HCT116 (cell line): ENCODE measurements around the gene AADAT. TPM values are rescaled to one million over a fixed set of nuclear protein-coding genes. Genes with fewer than 3 reads are reported as not detected.

Experiments
- ATAC-seq: fragments of 200-7000 bp; cut with Tn5 transposase; 2 replicates; pipeline ENCODE4 v1.9.1; 2020; ENCODE audit warnings: mild to moderate bottlenecking, moderate library complexity
- BruUV-seq: library from RNA; stranded (reverse); fragments of 400-500 nt; replicated peaks from 2 replicates; lab custom pipeline; 2021; lab: Mats Ljungman, UMichigan
- CTCF ChIA-PET: fragments of 300-600 bp; sonication (Branson Sonifier 250); formaldehyde crosslinking; loops from one replicate; lab custom pipeline; 2021; ENCODE audit warnings: antibody characterized with exemption; lab: Charles Lee
- POLR2A ChIA-PET: fragments of 300-600, 350-600 bp; sonication (Branson Sonifier 250); formaldehyde crosslinking; loops from one replicate; lab custom pipeline; 2021; ENCODE audit warnings: antibody characterized with exemption; lab: Charles Lee
- RAD21 ChIA-PET, 2 experiments: fragments of 300-600 bp; sonication (Branson Sonifier 250); formaldehyde crosslinking; loops; one replicate each; lab custom pipeline; 2023; ENCODE audit warnings: low total read pairs in 2 of 2; ENCODE audit not compliant: uncharacterized antibody in 2 of 2, unreplicated experiment in 2 of 2, low non-redundant PET in 1 of 2; lab: Charles Lee
- DNase-seq: peaks from one replicate; pipeline ENCODE4 v3.0.0-alpha.2; 2010; ENCODE audit warnings: low read depth, low spot score
- H2AFZ ChIP-seq: fragments of 200-600 bp; shearing (Covaris generic), sonication (generic); 2 replicates; pipeline ENCODE4 v1.6.1; 2017; ENCODE audit warnings: low read depth, mixed run types, mixed read lengths, antibody characterized with exemption, low read length; ENCODE audit not compliant: poor library complexity, severe bottlenecking
- H3K27ac ChIP-seq: 2 replicates; pipeline ENCODE4 v1.5.1; 2012; ENCODE audit warnings: low read depth, low read length
- H3K27me3 ChIP-seq: fragments of 200-600 bp; sonication (generic); 2 replicates; pipeline ENCODE4 v1.6.1; 2016; ENCODE audit warnings: mixed run types, low read length, mixed read lengths; ENCODE audit not compliant: insufficient read depth
- H3K36me3 ChIP-seq, 2 experiments: fragments of 200-500 bp in 1 of 2; fragments of 200-600 bp in 1 of 2; sonication (Bioruptor generic) in 1 of 2; sonication (generic) in 1 of 2; 2 replicates each; pipeline versions ENCODE4 v1.5.1 to v1.6.1; 2014 to 2016; ENCODE audit warnings: low read length in 2 of 2, inconsistent platforms in 1 of 2, mixed read lengths in 1 of 2, mixed run types in 1 of 2; ENCODE audit not compliant: insufficient read depth in 2 of 2, control insufficient read depth in 1 of 2
- H3K4me1 ChIP-seq, 2 experiments: fragments of 200-600 bp in 1 of 2; sonication (generic) in 1 of 2; 2 replicates each; pipeline versions ENCODE4 v1.5.1 to v1.6.1; 2012 to 2017; ENCODE audit warnings: low read length in 2 of 2, inconsistent platforms in 1 of 2, mild to moderate bottlenecking in 1 of 2, mixed read lengths in 1 of 2, mixed run types in 1 of 2, moderate library complexity in 1 of 2; ENCODE audit not compliant: insufficient read depth in 2 of 2, control insufficient read depth in 1 of 2
- H3K4me2 ChIP-seq: fragments of 200-600 bp; sonication (generic); 2 replicates; pipeline ENCODE4 v1.6.1; 2017; ENCODE audit warnings: mixed run types, low read length, mixed read lengths
- H3K4me3 ChIP-seq, 2 experiments: fragments of 200-600 bp in 1 of 2; sonication (generic) in 1 of 2; replicated peaks in 1 of 2; 2 replicates each; pipeline ENCODE4 v1.5.1; 2011 to 2016; ENCODE audit warnings: low read length in 2 of 2, control low read depth in 1 of 2, low read depth in 1 of 2, mild to moderate bottlenecking in 1 of 2, mixed read lengths in 1 of 2, mixed run types in 1 of 2
- H3K79me2 ChIP-seq: fragments of 200-600 bp; sonication (generic); 2 replicates; pipeline ENCODE4 v1.6.1; 2017; ENCODE audit warnings: mild to moderate bottlenecking, mixed run types, low read length, moderate library complexity, mixed read lengths; ENCODE audit not compliant: insufficient read depth
- H3K9ac ChIP-seq: fragments of 200-600 bp; sonication (generic); 2 replicates; pipeline ENCODE4 v1.6.1; 2016; ENCODE audit warnings: low read length, mixed read lengths
- H3K9me2 ChIP-seq: fragments of 200-600 bp; sonication (generic), shearing (Covaris generic); 2 replicates; pipeline ENCODE4 v1.6.1; 2017; ENCODE audit warnings: mixed run types, mild to moderate bottlenecking, moderate library complexity; ENCODE audit not compliant: insufficient read depth
- H3K9me3 ChIP-seq, 2 experiments: fragments of 200-500 bp in 1 of 2; fragments of 200-600 bp in 1 of 2; sonication (Bioruptor generic) in 1 of 2; sonication (generic) in 1 of 2; 2 replicates each; pipeline ENCODE4 v1.6.1; 2014 to 2017; ENCODE audit warnings: low read length in 2 of 2, mixed read lengths in 2 of 2, inconsistent platforms in 1 of 2, low read depth in 1 of 2, mild to moderate bottlenecking in 1 of 2, mixed run types in 1 of 2, moderate library complexity in 1 of 2; ENCODE audit not compliant: control insufficient read depth in 1 of 2, insufficient read depth in 1 of 2
- H4K20me1 ChIP-seq: fragments of 200-600 bp; sonication (generic), shearing (Covaris generic); 2 replicates; pipeline ENCODE4 v1.6.1; 2017; ENCODE audit warnings: mixed run types, mild to moderate bottlenecking, moderate library complexity; ENCODE audit not compliant: insufficient read depth
- CTCF ChIP-seq, 3 experiments: fragments of 200-600 bp in 1 of 3; sonication (generic) in 1 of 3; IDR thresholded peaks in 2 of 3; conservative IDR thresholded peaks in 1 of 3; 2 replicates each; pipeline ENCODE4 v1.5.1; 2012 to 2017; ENCODE audit warnings: low read depth in 2 of 3, low read length in 2 of 3, antibody characterized with exemption in 1 of 3, borderline replicate concordance in 1 of 3, control low read depth in 1 of 3, mild to moderate bottlenecking in 1 of 3, mixed read lengths in 1 of 3, mixed run types in 1 of 3, moderate library complexity in 1 of 3; ENCODE audit not compliant: insufficient read depth in 1 of 3
- EZH2 ChIP-seq: fragments of 200-600 bp; sonication (generic); IDR thresholded peaks from 2 replicates; pipeline ENCODE4 v1.6.1; 2017; ENCODE audit warnings: antibody characterized with exemption, mixed run types
- JUND ChIP-seq: IDR thresholded peaks from 2 replicates; pipeline ENCODE4 v1.6.1; 2012
- SP1 ChIP-seq: IDR thresholded peaks from 2 replicates; pipeline ENCODE4 v1.6.1; 2012; ENCODE audit warnings: low read depth
- ZNF274 ChIP-seq: fragments of 200-500 bp; sonication (Bioruptor generic); IDR thresholded peaks from 2 replicates; pipeline ENCODE4 v1.6.1; 2014; ENCODE audit warnings: mild to moderate bottlenecking, low read depth, low read length, inconsistent platforms
- intact Hi-C: fragments of 100-400 bp; cut with micrococcal nuclease; formaldehyde crosslinking; loops from 2 replicates; pipeline ENCODE4 v1.10.0; 2022
- total RNA-seq: library from RNA; stranded (reverse); gene quantifications from one replicate; pipeline ENCODE4 v1.2.1, GENCODE V29; 2021; ENCODE audit not compliant: unreplicated experiment

Gene AADAT
- total RNA-seq, 1 experiment from 2014 or later = 15.4 TPM

- no peak for DNase-seq
- RAD21 ChIA-PET = interaction anchor here in 1 of 2 experiments (0.6 kb wide), 1 partner anchor 401 kb away, joined by 3 read pairs; no protein-coding TSS in a partner anchor
- CTCF ChIA-PET = interaction anchor here (1.4 kb wide), 1 partner anchor 476 kb away, joined by 4 read pairs; no protein-coding TSS in a partner anchor
- intact Hi-C loops = loop anchor here (5.0 kb wide), 1 partner anchor 277 kb away; no protein-coding TSS in a partner anchor
- peak; percentile 52 for ATAC-seq
- Histone ChIP-seq H3K27ac (peak overlapping the region; percentile 54), H3K4me2 (peak overlapping the region; percentile 99), H2AFZ (peak overlapping the region; percentile 44), H4K20me1 (no peaks in the 10 kb centered on the region), H3K79me2 (peaks cover 10% of the 10 kb centered on the region), H3K9me3 (no peaks in the 10 kb centered on the region), H3K9ac (peak overlapping the region; percentile 82), H3K4me3 (peak overlapping the region; percentile 73 to 94), H3K9me2 (no peaks in the 10 kb centered on the region), H3K36me3 (peaks cover 16 to 20% of the 10 kb centered on the region in 2 experiments; a peak in 3 of 4 replicates), H3K4me1 (peaks cover 9 to 20% of the 10 kb centered on the region in 2 experiments), H3K27me3 (no peaks in the 10 kb centered on the region)
- TF ChIP-seq JUND = no peak
- 0 out of 6 replicates have a peak, but pooled peaks of 1 of the 3 experiments have one; percentile 13 for TF ChIP-seq CTCF (IDR thresholded peaks at IDR 0.05 in 2 of 3, conservative IDR thresholded peaks at IDR 0.05 in 1 of 3; ENCODE audit: borderline replicate concordance in 1 of 3, insufficient read depth in 1 of 3, low read depth in 2 of 3, low read length in 2 of 3)
- TF ChIP-seq ZNF274 = no peak
- TF ChIP-seq SP1 = no peak
- BruUV-seq = no TSS peak
- POLR2A ChIA-PET = no interaction called here
These were observed 485 bp downstream of the AADAT start for GRCh38 chr4:170089274-170089667.

GRCh38 chr4:170088716-170089115 lies 1.0 kb downstream of the AADAT start:
- H3K9me2 ChIP-seq = no peaks in the 10 kb centered on the region
- peaks cover 9 to 20% of the 10 kb centered on the region in 2 experiments for H3K4me1 ChIP-seq
- peak overlapping the region; percentile 99 for H3K4me2 ChIP-seq
- ATAC-seq = no peak
- POLR2A ChIA-PET = no interaction called here
- TSS peak; percentile 45 for BruUV-seq
- H2AFZ ChIP-seq = no peak overlapping the region
- no peak for TF ChIP-seq EZH2
- H3K9ac ChIP-seq = peak overlapping the region; percentile 82
- H3K4me3 ChIP-seq = peak overlapping the region; percentile 73 to 94
- H3K36me3 ChIP-seq = peaks cover 16 to 23% of the 10 kb centered on the region in 2 experiments; a peak in 3 of 4 replicates
- H4K20me1 ChIP-seq = no peaks in the 10 kb centered on the region
- peaks cover 10% of the 10 kb centered on the region for H3K79me2 ChIP-seq
- RAD21 ChIA-PET = interaction anchor here in 1 of 2 experiments (0.6 kb wide), 1 partner anchor 401 kb away, joined by 3 read pairs; no protein-coding TSS in a partner anchor
- CTCF ChIA-PET = no interaction called here
- intact Hi-C loops = loop anchor here (5.0 kb wide), 1 partner anchor 276 kb away; no protein-coding TSS in a partner anchor
- no peaks in the 10 kb centered on the region for H3K27me3 ChIP-seq
- no peak for DNase-seq
- no peaks in the 10 kb centered on the region for H3K9me3 ChIP-seq
- peak overlapping the region; percentile 54 for H3K27ac ChIP-seq
